ENCODE results near the gene ATP6V1G2.

DNA sequence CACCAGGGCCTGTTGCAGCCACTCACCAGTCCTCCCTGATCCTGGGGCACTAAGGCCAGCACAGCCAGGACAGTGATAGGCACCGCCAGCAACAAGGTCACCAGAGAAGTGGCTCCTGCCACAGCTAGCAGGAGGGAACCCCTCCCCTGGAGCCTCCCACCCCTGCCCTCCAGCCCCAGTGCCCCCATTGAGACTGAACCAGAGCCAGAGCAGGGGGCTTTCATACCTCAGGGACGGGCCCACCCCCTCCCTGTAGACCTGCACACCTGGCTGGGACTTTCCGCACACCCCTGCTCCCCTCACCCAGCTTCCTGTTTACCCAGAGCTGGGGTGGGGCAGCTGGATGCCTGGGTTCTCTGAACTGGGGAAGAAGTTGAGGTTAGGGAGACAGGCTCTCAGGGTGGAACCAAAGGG, 35.8 kb upstream of the ATP6V1G2 start, which contains the start of gene LTB:
- TF ChIP-seq, protein P1, sequence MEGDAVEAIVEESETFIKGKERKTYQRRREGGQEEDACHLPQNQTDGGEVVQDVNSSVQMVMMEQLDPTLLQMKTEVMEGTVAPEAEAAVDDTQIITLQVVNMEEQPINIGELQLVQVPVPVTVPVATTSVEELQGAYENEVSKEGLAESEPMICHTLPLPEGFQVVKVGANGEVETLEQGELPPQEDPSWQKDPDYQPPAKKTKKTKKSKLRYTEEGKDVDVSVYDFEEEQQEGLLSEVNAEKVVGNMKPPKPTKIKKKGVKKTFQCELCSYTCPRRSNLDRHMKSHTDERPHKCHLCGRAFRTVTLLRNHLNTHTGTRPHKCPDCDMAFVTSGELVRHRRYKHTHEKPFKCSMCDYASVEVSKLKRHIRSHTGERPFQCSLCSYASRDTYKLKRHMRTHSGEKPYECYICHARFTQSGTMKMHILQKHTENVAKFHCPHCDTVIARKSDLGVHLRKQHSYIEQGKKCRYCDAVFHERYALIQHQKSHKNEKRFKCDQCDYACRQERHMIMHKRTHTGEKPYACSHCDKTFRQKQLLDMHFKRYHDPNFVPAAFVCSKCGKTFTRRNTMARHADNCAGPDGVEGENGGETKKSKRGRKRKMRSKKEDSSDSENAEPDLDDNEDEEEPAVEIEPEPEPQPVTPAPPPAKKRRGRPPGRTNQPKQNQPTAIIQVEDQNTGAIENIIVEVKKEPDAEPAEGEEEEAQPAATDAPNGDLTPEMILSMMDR (conservative IDR thresholded peaks at IDR 0.05; ENCODE audit: low read length), result no peak
- no peak for TF ChIP-seq EZH2phosphoT487 (IDR thresholded peaks at IDR 0.05; ENCODE audit: borderline replicate concordance, low read depth, low read length)

Data from OCI-LY7 (cell line).